B cell (primary cell): ENCODE measurements around the gene POU4F3. TPM values are rescaled to one million over a fixed set of nuclear protein-coding genes. Genes with fewer than 3 reads are reported as not detected.

Experiments used
- ATAC-seq: fragments of 200-7000 bp; cut with Tn5 transposase; one replicate; pipeline ENCODE4 v1.10.0; 2021; ENCODE audit warnings: low read depth, mild to moderate bottlenecking, moderate number of reproducible peaks, moderate library complexity
- CTCF ChIA-PET: fragments of 350-600 bp; sonication (Branson Sonifier 250); formaldehyde crosslinking; loops from one replicate; lab custom pipeline; 2021; ENCODE audit warnings: antibody characterized with exemption, inconsistent platforms; lab: Charles Lee
- POLR2A ChIA-PET: fragments of 350-600 bp; sonication (Branson Sonifier 250); formaldehyde crosslinking; loops from one replicate; lab custom pipeline; 2021; ENCODE audit warnings: antibody characterized with exemption; lab: Charles Lee
- DNase-seq: peaks from one replicate; pipeline ENCODE4 v3.0.0; 2013
- H2AFZ ChIP-seq: 2 replicates; pipeline ENCODE4 v1.6.1; 2012; ENCODE audit warnings: mild to moderate bottlenecking, low read depth, low read length; ENCODE audit not compliant: insufficient read depth, poor library complexity, severe bottlenecking
- H3K27ac ChIP-seq, 2 donors: 1 replicate in 1 of 2; 2 replicates in 1 of 2; pipeline ENCODE4 v1.5.1; 2012 to 2013; ENCODE audit warnings: low read length in 2 of 2, mild to moderate bottlenecking in 2 of 2, moderate library complexity in 1 of 2
- H3K27me3 ChIP-seq, 4 experiments: fragments of 200-600 bp in 1 of 4; sonication (generic) in 1 of 4; replicated peaks in 1 of 4; 1 replicate in 2 of 4; 2 replicates in 2 of 4; pipeline versions ENCODE4 v1.6.1 to v1.7.0; 2013 to 2016; ENCODE audit warnings: low read length in 3 of 4, mild to moderate bottlenecking in 2 of 4, mixed read lengths in 1 of 4, moderate library complexity in 1 of 4; ENCODE audit not compliant: insufficient read depth in 4 of 4, control insufficient read depth in 3 of 4; ENCODE audit errors: control extremely low read depth in 1 of 4
- H3K36me3 ChIP-seq, 2 experiments: replicated peaks in 1 of 2; 1 replicate in 1 of 2; 2 replicates in 1 of 2; pipeline versions ENCODE4 v1.6.1 to v1.7.1; 2013; ENCODE audit warnings: low read length in 1 of 2; ENCODE audit not compliant: insufficient read depth in 2 of 2, control insufficient read depth in 1 of 2; ENCODE audit errors: control extremely low read depth in 1 of 2, extremely low read depth in 1 of 2
- H3K4me1 ChIP-seq, 2 donors: fragments of 200-600 bp in 1 of 2; sonication (generic) in 1 of 2; 1 replicate in 1 of 2; 2 replicates in 1 of 2; pipeline versions ENCODE4 v1.5.1 to v1.6.1; 2013 to 2017; ENCODE audit warnings: low read length in 2 of 2; ENCODE audit not compliant: control insufficient read depth in 2 of 2, insufficient read depth in 2 of 2
- H3K4me2 ChIP-seq: replicated peaks from 2 replicates; pipeline ENCODE3; 2012; ENCODE audit warnings: mild to moderate bottlenecking, low read depth, low read length; ENCODE audit not compliant: poor library complexity, severe bottlenecking
- H3K4me3 ChIP-seq, 5 experiments: fragments of 200-600 bp in 1 of 5; sonication (generic) in 1 of 5; 1 replicate in 3 of 5; 2 replicates in 2 of 5; pipeline versions ENCODE4 v1.5.1 to v1.7.0; 2011 to 2016; ENCODE audit warnings: low read length in 4 of 5, mild to moderate bottlenecking in 4 of 5, low read depth in 2 of 5, control low read depth in 1 of 5, moderate library complexity in 1 of 5; ENCODE audit not compliant: insufficient read depth in 1 of 5; ENCODE audit errors: control extremely low read depth in 1 of 5, extremely low read depth in 1 of 5
- H3K79me2 ChIP-seq: fragments of 200-600 bp; sonication (generic); one replicate; pipeline ENCODE4 v1.6.0; 2016; ENCODE audit warnings: low read length; ENCODE audit not compliant: control insufficient read depth, insufficient read depth
- H3K9ac ChIP-seq: fragments of 200-600 bp; sonication (generic); 2 replicates; pipeline ENCODE4 v1.6.1; 2017; ENCODE audit warnings: mild to moderate bottlenecking, low read length, moderate library complexity
- H3K9me3 ChIP-seq, 3 donors: one replicate each; pipeline versions ENCODE4 v1.6.1 to v1.7.1; 2013; ENCODE audit warnings: low read length in 2 of 3; ENCODE audit not compliant: control insufficient read depth in 2 of 3, insufficient read depth in 1 of 3; ENCODE audit errors: control extremely low read depth in 1 of 3
- H4K20me1 ChIP-seq: 2 replicates; pipeline ENCODE4 v1.6.0; 2012; ENCODE audit warnings: mild to moderate bottlenecking, low read length; ENCODE audit not compliant: insufficient read depth, control insufficient read depth, poor library complexity, severe bottlenecking
- H3K27ac Mint-ChIP-seq: one replicate; pipeline ENCODE4 v1.8.0; 2021; ENCODE audit warnings: mixed read lengths
- H3K27me3 Mint-ChIP-seq: one replicate; pipeline ENCODE4 v1.8.0; 2021; ENCODE audit warnings: mixed read lengths
- H3K4me1 Mint-ChIP-seq: one replicate; pipeline ENCODE4 v1.8.0; 2021; ENCODE audit warnings: mixed read lengths
- H3K4me3 Mint-ChIP-seq: one replicate; pipeline ENCODE4 v1.8.0; 2021; ENCODE audit warnings: mixed read lengths
- H3K9me3 Mint-ChIP-seq: one replicate; pipeline ENCODE4 v1.8.0; 2022; ENCODE audit warnings: mixed read lengths; ENCODE audit not compliant: insufficient read depth
- CTCF ChIP-seq: fragments of 200-600 bp; IDR thresholded peaks from one replicate; pipeline ENCODE4 v1.8.0; 2022; ENCODE audit warnings: antibody characterized with exemption, mild to moderate bottlenecking
- EZH2 ChIP-seq: IDR thresholded peaks from 2 replicates; pipeline ENCODE4 v1.6.1; 2012; ENCODE audit warnings: borderline replicate concordance, low read depth, mild to moderate bottlenecking, moderate library complexity, low read length; ENCODE audit not compliant: insufficient read depth, poor library complexity, severe bottlenecking
- WGBS: methylation state at CpG from one replicate; pipeline ENCODE4 v1.1.5; 2013; ENCODE audit warnings: missing lambda C conversion rate; ENCODE audit not compliant: insufficient coverage; 5-methylcytosine and 5-hydroxymethylcytosine counted together
- intact Hi-C: fragments of 100-400 bp; cut with micrococcal nuclease; formaldehyde crosslinking; loops from one replicate; pipeline ENCODE4 v1.10.0; 2022
- polyA plus RNA-seq: library from polyadenylated mRNA; depleted of rRNA; stranded (reverse); fragments of >200 nt; gene quantifications from 2 replicates; pipeline ENCODE4 v1.2.3, GENCODE V29; 2012
- total RNA-seq, 2 donors: library from RNA; stranded (reverse); fragments of 120-200 nt in 1 of 2; gene quantifications; 1 replicate in 1 of 2; 2 replicates in 1 of 2; pipeline versions ENCODE4 v1.2.3 to v1.2.4, GENCODE V29; 2013 to 2022

POU4F3 gene
- total and polyA plus RNA-seq, 2 donors (not counting 1 experiment from before 2014, with no cell fraction given) = 0.04 TPM; not detected in 1

GRCh38 chr5:146329697-146330096 is 8.9 kb upstream of the POU4F3 start:
- Histone ChIP-seq H2AFZ (no peak overlapping the region), H3K9ac (no peak overlapping the region), H3K79me2 (no peaks in the 10 kb centered on the region), H3K4me3 (no peak overlapping the region), H4K20me1 (no peaks in the 10 kb centered on the region), H3K4me2 (no peak overlapping the region), H3K27ac (no peak overlapping the region), H3K36me3 (no peaks in the 10 kb centered on the region), H3K4me1 (no peaks in the 10 kb centered on the region), H3K27me3 (peaks cover 0 to 30% (median 15%) of the 10 kb centered on the region in 4 experiments), H3K9me3 (peaks cover 0 to 6% (median 0%) of the 10 kb centered on the region in 3 donors)
- Mint-ChIP-seq H3K27ac (no peak overlapping the region), H3K27me3 (peaks cover 60% of the 10 kb centered on the region), H3K9me3 (no peaks in the 10 kb centered on the region), H3K4me3 (no peak overlapping the region), H3K4me1 (no peaks in the 10 kb centered on the region)
- DNase-seq (no peak), ATAC-seq (no peak)
- no CpG with 5 or more reads among the region's 2 CpGs for WGBS
- POLR2A ChIA-PET = no interaction called here
- TF ChIP-seq EZH2 (no peak), CTCF (no peak)
- intact Hi-C loops = no loop called here
- CTCF ChIA-PET = no interaction called here

- no peak overlapping the region for H3K4me2 ChIP-seq
- DNase-seq = no peak
- no peak overlapping the region for H3K4me3 ChIP-seq
- no peak overlapping the region for H3K9ac ChIP-seq
- H3K4me1 Mint-ChIP-seq = no peaks in the 10 kb centered on the region
- intact Hi-C loops = no loop called here
- no peak for TF ChIP-seq EZH2
- TF ChIP-seq CTCF = no peak
- no peaks in the 10 kb centered on the region for H3K79me2 ChIP-seq
- H3K27ac Mint-ChIP-seq = no peak overlapping the region
- H3K27me3 Mint-ChIP-seq = peaks cover 71% of the 10 kb centered on the region
- POLR2A ChIA-PET = no interaction called here
- H2AFZ ChIP-seq = no peak overlapping the region
- no CpG with 5 or more reads among the region's 2 CpGs for WGBS
- H3K27me3 ChIP-seq = peaks cover 0 to 40% (median 23%) of the 10 kb centered on the region in 4 experiments
- H3K9me3 ChIP-seq = peaks cover 0 to 6% (median 0%) of the 10 kb centered on the region in 3 donors
- H3K4me3 Mint-ChIP-seq = no peak overlapping the region
- CTCF ChIA-PET = no interaction called here
- no peaks in the 10 kb centered on the region for H3K36me3 ChIP-seq
- no peaks in the 10 kb centered on the region for H3K4me1 ChIP-seq
- no peaks in the 10 kb centered on the region for H4K20me1 ChIP-seq
- no peaks in the 10 kb centered on the region for H3K9me3 Mint-ChIP-seq
- no peak for ATAC-seq
- no peak overlapping the region for H3K27ac ChIP-seq
These were observed 7.2 kb upstream of the POU4F3 start for GRCh38 chr5:146331423-146331822.
